ENCODE data around the gene MOK.
A peak's percentile ranks its signal among the peaks of the same experiment; 100 is the strongest.
"Not testable (repeated sequence)": the region's sequence is repeated elsewhere in the genome, so short reads cannot be mapped to it uniquely, and the experiment has no call there.

Gene MOK

DNA sequence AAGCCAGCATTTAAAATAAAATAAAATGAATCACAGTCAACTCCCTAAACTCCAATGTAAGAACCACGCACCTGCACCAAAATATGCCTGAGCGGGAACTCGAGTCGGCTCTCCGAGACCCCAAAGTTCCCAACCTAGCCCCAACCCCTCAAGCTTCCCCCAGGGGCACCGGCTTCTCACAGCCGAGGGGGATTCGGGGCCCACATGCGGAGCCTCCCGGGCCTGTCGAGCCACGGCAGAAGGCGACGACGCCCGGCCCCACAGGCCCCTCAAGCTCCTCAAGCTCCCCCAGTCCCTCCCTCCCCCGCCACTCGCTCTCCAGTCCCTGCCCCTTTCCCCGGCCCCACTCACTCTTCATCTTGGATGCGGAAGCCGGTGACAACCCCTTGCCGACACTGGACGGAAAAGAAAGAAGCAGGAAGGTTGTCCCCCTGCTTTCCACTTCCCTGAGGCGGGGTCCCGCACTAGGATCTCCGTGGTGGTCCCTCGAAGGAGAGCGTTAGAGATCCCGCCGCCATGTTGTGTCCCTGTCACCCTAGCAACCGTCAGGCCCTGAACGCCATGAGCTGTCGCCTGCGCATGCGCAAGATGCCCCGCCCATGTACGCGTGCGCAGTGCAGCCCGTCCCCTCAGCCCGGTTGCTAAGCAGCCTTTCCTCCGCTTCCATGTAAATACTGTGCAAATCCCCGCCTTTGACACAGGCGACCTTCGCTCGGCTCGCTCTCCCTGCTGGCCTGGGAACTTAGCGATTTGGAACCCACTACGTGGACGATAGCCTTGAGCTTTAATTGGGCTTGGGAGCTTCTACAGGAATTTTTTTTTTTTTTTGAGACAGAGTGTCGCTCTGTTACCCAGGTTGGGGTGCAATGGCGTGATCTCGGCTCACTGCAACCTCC lies at the start of gene MOK:
Gene MOK (minus strand): TSS at position 554 of the 896 bp plus-strand sequence. CDS start 196 bp downstream, at position 358.
- DNase-seq, result peak; percentile 99

GRCh38 chr14:102353126-102353619 lies 48.2 kb upstream of the MOK start:
- no peak for DNase-seq

DNA sequence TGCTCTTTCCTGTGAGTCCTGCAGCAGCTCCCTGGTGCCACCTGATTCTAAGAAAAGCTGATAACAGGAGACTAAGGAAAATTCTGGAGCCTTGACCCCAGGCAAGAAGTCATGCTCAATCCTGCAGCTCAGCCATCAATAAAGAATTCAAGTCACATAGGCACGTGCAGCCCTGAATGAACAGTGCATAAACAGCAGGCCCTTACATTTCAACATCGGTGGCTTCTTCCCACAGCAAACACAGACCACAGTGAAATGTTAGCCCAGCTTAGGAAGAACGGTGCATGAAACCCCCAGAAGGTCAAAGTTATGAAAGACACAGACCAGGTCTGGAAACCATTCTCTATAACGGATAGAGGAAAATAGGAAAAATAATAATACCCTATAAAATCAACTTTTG lies 47.2 kb upstream of the MOK start:
- DNase-seq, result no peak

DNA sequence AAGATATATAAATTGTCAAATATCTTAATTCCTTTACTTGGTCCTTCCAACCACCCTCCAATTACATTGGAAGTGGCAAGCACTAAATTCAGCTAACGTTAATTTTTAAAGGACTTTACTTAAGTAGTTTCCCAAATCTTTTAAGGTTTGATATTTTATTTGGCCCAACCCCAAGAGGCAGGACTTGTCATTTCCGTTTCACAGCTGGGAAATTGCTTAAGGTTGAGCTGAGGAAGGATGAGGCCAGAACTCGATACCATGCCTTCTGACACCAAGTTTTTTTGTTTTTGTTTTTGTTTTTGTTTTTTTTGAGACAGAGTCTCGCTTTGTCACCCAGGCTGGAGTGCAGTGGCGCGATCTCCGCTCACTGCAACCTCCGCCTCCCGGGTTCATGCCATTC lies 46.6 kb upstream of the MOK start:
- not testable (repeated sequence) for DNase-seq

DNA sequence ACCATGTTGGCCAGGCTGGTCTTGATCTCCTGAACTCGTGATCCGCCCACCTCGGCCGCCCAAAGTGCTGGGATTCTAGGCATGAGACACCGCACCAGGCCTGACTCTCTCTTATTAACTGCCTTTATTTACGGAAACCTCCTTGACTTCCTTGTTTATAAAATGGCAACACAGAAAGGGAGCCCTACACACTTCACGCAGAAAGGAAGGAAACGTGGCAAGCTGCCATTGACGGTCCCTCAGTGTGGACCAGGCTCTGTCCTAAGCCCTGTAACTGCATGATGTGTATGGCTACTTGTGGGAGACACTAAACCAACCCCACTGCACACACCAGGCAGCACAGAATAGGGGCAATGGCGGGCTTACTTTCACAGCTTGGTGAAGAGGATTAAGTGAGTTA lies 46.1 kb upstream of the MOK start:
- DNase-seq, result no peak

- no peak for DNase-seq
Observed at GRCh38 chr14:102348376-102348775, 43.4 kb upstream of the MOK start.

- DNase-seq, result no peak
Observed at GRCh38 chr14:102346645-102347044, 41.7 kb upstream of the MOK start.

DNA sequence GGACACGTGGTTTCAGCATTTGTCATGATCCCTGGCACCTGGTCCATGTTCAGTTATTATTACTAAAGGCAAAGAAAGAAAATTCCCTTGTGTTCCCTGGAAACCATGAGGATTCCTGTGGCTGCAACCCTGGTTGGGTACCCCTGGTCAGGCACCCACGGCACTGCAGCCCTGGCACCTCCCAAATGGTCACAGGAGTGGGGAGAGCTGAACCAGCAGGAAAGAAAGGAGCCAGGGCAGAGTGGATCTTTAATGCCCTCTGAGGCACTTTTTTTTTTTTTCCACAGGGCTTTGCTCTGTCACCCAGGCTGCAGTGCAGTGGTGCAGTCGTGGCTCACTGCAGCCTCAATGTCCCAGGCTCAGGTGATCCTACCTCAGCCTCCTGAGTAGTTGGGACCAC lies 40.3 kb upstream of the MOK start:
- DNase-seq, result no peak

GRCh38 chr14:102344485-102344884 lies 39.5 kb upstream of the MOK start:
- no peak for DNase-seq

DNA sequence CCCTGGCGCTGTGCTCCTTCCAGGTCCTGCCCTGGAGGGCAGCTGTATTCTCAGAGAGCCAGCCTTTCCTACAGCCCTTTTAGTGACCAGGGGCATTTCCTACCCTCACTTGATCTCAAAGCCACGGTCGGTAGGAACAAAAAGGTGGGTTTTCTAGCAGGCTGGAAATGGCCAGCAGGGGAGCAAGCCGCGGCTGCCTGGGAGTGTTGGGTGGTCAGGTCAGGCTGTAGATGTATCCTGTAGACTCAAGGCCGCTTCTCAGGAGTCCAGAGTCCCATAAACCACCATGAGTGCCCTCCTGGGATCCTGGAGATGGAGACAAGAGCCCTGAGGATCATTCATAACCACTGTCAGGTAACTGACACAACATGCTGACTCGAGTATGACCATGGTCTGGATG lies 39.1 kb upstream of the MOK start:
- DNase-seq, result no peak

DNA sequence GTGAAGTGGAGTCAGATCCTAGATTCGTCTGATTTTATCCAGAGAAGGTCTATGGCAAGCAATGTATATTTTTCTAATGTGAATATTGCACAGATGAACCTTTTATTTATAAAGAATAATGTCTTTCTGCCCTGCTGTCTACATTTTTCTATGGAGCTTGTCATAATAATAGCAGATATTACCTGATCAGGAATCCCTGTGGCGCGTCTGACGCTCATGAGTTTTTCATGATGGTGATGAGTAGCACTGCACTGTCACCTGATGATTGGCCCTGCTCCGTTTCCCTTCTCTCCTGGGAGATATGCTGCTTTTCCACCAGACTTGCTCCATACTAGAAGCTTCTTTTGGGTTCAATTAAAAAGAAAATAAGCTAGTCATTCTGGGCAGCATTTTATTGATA lies 37.3 kb upstream of the MOK start:
- DNase-seq, result no peak

DNA sequence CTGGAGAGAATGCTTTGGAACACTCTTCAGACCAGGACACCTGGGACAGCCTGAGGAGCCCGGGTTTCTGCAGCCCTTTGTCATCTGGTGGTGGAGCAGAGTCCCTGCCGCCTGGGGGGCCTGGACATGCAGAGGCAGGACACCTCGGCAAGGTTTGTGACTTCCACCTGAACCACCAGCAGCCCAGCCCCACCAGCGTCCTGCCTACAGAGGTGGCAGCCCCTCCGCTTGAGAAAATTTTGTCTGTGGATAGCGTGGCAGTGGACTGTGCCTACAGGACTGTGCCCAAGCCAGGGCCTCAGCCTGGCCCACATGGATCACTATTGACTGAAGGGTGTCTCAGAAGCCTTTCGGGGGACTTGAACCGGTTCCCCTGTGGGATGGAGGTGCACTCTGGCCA lies 36.6 kb upstream of the MOK start:
- DNase-seq, result no peak

DNA sequence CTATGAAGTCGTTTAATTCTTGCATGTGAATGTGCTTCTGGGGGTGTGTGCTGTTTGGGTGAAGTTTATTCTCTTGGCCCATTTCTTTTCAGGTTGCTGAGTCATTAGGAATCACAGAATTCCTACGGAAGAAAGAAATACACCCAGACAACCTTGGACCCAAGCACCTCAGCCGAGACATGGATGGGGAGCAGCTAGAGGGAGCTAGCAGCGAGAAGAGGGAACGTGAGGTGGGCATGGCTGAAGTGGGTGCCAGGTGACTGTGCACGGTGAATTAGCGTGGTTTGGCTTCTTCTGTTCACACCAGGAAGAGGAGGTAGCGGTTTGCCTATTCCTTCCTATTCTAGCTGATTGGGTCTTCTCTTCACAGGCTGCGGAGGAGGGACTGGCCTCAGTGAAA lies 33.8 kb upstream of the MOK start:
- no peak for DNase-seq

GRCh38 chr14:102335163-102335562 lies 30.2 kb upstream of the MOK start:
- no peak for DNase-seq

DNA sequence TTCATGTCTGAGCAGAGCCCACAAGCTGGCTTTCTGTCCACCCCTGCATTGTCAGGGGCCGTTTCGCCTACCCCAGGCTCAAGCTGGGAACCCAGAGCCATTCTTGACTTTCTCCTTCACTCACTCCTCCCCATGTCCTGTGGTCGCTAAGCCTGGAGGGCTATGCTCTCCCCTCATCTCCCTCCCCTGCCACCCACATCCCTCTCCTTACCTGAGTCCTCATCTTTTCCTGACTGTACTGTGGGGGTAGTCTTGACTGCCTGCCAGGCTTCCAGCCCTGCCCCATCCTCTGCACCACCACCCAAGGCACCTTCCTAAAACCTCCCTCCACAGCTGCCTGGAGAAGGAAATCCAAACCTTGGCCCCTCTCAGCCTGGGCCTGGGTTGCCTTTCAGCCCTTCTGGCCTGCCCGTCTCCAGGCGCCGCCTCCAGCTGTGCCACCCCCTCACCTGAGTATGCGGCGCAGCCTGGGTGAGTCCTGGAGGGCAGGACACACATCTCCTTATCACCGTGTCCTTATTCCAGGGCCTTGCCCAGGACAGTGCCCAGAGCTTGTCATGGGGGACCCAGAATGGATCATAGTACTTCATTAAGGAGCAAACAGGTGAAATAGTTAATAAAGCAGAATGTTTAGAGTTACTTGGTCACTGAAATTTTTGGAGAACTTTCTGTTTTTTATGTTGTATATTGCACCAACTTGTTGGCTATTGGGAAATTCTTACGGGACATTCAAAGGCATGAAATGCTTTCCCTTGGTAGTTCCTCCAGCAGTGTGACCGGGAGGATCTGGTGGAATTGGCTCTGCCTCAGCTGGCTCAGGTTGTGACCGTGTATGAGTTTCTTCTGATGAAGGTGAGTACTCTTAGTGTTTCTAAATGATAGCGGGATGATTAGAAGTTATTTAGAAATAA lies 29.1 kb upstream of the MOK start:
- DNase-seq, result no peak

DNA sequence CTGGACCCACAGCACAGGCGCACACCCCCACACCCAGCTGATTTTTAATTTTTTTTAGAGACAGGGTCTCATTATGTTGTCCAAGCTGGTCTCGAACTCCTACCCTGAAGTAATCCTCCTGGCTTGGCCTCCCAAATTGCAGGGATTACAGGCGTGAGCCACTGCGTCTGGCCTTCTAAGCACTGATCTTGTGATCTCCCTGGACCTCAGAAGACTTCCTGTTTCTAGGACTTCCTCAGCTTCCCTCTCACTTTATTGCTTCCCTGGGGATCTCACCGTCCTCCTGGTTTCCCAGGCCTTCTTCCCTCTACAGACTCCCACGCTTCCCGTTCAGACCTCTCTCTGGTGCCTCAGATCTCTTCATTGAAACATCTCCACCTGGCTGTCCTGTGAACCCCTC lies 28.4 kb upstream of the MOK start:
- DNase-seq, result no peak

DNA sequence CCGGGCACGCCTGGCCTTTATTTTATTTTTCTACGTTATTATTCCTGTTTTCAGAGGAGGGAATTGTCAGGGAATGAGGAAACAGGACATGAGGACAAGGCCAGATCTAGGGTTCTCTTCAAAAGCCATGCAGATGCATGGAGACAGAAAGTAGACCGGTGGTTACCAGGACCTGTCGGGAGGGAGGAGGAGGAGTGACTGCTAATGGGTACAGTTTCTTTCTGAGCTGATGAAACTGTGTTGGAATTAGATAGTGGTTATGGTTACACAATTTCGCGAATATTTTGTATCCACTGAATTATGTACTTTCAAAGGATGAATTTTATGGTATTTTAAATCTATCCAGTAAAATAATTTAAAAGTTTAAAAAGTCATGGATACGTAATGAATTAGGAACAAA lies 25.8 kb upstream of the MOK start:
- DNase-seq, result no peak

GRCh38 chr14:102329381-102329780 lies 24.4 kb upstream of the MOK start:
- not testable (repeated sequence) for DNase-seq

- DNase-seq, result no peak
Observed at GRCh38 chr14:102326583-102326982, 21.6 kb upstream of the MOK start.

DNA sequence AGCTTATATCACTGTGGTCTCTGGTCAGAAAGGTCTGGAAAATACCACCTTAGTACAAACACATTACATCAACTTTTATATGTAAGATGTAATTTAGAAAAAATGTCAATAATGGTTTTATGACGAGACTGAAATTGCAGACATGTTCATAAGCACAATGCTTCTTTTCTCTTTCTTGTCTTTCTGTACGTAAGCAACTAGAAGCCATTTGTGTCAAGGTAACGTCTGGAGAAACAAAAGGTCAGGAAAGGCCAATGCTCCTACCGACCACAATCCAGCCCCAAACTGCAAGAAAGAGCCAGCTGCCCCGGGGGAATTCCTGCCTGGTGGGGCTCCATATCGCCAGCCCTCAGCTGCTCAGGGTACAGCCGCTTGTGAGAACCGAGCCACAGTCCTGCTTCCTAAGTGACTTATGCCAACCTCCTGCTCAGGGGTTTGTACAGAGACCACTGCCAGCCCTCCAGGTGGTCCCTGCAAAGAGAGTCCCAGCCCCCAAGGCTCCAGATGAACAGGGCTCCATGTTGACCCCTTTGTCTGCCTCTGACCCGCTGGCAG lies 20.9 kb upstream of the MOK start:
- DNase-seq, result no peak

DNA sequence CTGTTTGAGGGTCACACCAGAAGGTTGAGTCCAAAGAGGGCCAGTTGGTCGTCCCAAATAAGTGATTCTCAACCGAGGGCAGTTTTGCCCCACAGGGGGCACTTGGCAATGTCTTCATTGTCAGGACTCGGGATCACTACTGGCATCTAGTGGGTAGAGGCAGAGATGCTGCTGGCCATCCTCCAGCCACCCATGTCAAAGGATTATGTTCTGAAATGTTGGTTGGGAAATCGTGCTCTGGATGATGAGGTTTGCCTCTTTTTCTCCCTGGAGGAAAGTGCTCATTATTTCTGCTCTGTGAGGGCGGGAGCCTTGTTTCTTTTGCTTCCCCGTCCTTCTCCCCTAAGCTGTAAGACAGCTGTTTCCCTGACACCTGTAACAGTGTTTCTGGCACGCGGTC lies 18.1 kb upstream of the MOK start:
- DNase-seq, result no peak

GRCh38 chr14:102321456-102322422 lies 16.8 kb upstream of the MOK start:
- no peak for DNase-seq
